ENCODE results near the gene BBLN. TPM values are rescaled to one million over a fixed set of nuclear protein-coding genes. Genes with fewer than 3 reads are reported as not detected.

BBLN gene
- total RNA-seq, 1 experiment from 2014 or later = 70.4 TPM

DNA sequence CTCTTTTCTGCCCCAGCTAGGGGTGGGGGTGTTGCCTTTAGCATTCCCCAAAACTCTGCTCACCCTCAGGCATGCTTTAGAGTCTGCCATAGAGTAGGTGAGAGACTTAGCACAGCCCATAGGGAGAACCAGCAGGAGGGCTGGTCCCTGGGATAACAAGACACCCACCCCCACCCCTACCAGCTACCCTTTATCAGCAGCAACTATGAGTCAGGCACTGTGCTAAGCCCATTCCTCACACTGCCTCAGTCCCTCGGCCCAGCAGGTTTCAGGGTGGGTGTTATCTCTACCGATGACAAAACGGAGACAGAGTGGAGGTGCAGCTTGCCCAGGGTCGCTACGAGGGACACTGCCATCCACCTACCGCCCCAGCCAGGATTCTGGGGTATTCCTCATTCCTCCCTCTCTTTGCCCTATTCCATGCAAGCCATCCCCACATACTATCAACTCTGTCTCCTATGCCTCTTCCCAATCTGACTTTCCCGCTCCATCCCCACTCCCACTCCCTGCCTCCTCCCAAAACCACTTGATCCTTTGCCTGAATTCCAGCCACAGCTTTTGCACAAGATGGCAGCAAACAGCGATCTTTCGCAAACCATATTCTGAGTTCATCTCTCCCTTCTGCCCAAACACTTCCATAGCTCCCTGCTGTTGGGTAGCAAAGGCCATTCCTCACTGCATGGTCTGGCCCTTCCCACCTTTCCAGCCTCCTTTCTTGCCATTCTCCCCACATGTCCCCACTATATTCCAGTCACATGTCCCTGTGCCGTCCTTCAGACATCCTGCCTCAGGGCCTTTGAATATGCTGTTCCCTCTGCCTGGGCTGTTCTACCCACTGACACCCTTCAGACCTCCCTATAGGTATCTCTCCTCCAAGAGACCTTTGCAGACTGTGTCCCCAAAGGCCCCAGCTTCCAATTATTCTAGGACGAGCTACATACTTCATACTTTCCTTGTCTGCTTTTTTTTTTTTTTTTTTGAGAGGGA, 26.2 kb downstream of the BBLN start:
- Mint-ChIP-seq H3K36me3 (ENCODE audit: insufficient read depth, unreplicated experiment) (peaks cover 56% of the 10 kb centered on the region), H3K4me1 (ENCODE audit: insufficient read depth, unreplicated experiment) (no peaks in the 10 kb centered on the region), H3K9me3 (ENCODE audit: unreplicated experiment) (no peaks in the 10 kb centered on the region), H3K4me3 (ENCODE audit: unreplicated experiment) (no peak overlapping the region), H3K27me3 (ENCODE audit: insufficient read depth, unreplicated experiment) (no peaks in the 10 kb centered on the region), H3K27ac (ENCODE audit: low read depth, unreplicated experiment) (no peak overlapping the region)
- BruUV-seq (replicated peaks) = no TSS peak
- CTCF ChIA-PET = interaction anchor here (0.6 to 1.4 kb wide), 2 partner anchors 11 to 109 kb away, joined by 3 read pairs; no protein-coding TSS in a partner anchor
- POLR2A ChIA-PET = no interaction called here
- DNase-seq (ENCODE audit: unreplicated experiment) = no peak
- intact Hi-C loops (cut with micrococcal nuclease) = no loop called here
- TF ChIP-seq, protein P1, sequence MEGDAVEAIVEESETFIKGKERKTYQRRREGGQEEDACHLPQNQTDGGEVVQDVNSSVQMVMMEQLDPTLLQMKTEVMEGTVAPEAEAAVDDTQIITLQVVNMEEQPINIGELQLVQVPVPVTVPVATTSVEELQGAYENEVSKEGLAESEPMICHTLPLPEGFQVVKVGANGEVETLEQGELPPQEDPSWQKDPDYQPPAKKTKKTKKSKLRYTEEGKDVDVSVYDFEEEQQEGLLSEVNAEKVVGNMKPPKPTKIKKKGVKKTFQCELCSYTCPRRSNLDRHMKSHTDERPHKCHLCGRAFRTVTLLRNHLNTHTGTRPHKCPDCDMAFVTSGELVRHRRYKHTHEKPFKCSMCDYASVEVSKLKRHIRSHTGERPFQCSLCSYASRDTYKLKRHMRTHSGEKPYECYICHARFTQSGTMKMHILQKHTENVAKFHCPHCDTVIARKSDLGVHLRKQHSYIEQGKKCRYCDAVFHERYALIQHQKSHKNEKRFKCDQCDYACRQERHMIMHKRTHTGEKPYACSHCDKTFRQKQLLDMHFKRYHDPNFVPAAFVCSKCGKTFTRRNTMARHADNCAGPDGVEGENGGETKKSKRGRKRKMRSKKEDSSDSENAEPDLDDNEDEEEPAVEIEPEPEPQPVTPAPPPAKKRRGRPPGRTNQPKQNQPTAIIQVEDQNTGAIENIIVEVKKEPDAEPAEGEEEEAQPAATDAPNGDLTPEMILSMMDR (IDR thresholded peaks at IDR 0.05; ENCODE audit: unreplicated experiment) = no peak

DNA sequence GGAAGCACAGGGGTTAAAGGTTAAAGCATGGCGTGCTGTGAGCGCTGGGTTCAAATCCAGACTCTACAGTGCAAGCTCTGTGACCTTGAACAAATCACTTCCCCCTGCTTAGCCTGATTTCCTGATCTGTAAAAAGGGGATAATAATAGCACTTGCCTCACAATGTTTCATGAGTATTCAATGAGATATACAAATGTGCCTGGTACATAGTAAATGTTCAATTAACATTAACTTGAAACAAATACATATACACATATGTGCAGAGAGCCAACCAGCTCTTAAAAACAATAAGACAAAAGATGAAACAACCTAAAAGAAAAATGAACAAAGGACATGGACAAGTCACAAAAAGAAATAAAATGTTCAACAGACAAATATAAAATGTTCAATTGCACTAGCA, 27.3 kb downstream of the BBLN start:
- Mint-ChIP-seq H3K36me3 (ENCODE audit: insufficient read depth, unreplicated experiment) (peaks cover 56% of the 10 kb centered on the region), H3K27ac (ENCODE audit: low read depth, unreplicated experiment) (no peak overlapping the region), H3K4me1 (ENCODE audit: insufficient read depth, unreplicated experiment) (peaks cover 4% of the 10 kb centered on the region), H3K9me3 (ENCODE audit: unreplicated experiment) (no peaks in the 10 kb centered on the region), H3K27me3 (ENCODE audit: insufficient read depth, unreplicated experiment) (no peaks in the 10 kb centered on the region), H3K4me3 (ENCODE audit: unreplicated experiment) (no peak overlapping the region)
- intact Hi-C loops (cut with micrococcal nuclease) = no loop called here
- CTCF ChIA-PET = interaction anchor here (0.6 kb wide), 2 partner anchors 108 to 580 kb away, joined by 3 to 5 read pairs; no protein-coding TSS in a partner anchor
- no peak for DNase-seq (ENCODE audit: unreplicated experiment)
- no TSS peak for BruUV-seq (replicated peaks)
- POLR2A ChIA-PET = interaction anchor here (0.6 to 1.1 kb wide), 2 partner anchors 10 to 15 kb away, joined by 4 read pairs; no protein-coding TSS in a partner anchor
- TF ChIP-seq, protein P1 (IDR thresholded peaks at IDR 0.05; ENCODE audit: unreplicated experiment) = no peak

DNA sequence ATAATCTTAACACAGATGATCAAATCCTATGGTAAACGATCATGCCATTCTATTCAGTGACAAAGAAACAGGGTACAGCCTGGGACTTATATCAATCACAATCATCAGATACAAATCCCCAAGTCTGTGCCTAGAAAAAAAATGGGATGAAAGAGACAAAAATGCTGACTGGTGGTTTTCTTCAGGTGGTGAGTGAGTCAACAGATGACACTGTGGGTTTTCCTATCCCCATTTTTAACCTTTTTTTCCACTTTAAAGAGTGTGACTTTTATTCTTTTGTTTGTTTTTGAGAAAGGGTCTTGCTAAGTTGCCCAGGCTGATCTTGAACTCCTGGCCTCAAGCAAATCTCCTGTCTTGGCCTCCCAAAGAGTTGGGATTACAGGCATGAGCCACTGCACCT, 28.1 kb downstream of the BBLN start:
- H3K4me1 Mint-ChIP-seq (ENCODE audit: insufficient read depth, unreplicated experiment) = peaks cover 4% of the 10 kb centered on the region
- no peak overlapping the region for H3K27ac Mint-ChIP-seq (ENCODE audit: low read depth, unreplicated experiment)
- H3K9me3 Mint-ChIP-seq (ENCODE audit: unreplicated experiment) = no peaks in the 10 kb centered on the region
- no peaks in the 10 kb centered on the region for H3K27me3 Mint-ChIP-seq (ENCODE audit: insufficient read depth, unreplicated experiment)
- no TSS peak for BruUV-seq (replicated peaks)
- intact Hi-C loops (cut with micrococcal nuclease) = no loop called here
- TF ChIP-seq, protein P1 (IDR thresholded peaks at IDR 0.05; ENCODE audit: unreplicated experiment) = no peak
- H3K36me3 Mint-ChIP-seq (ENCODE audit: insufficient read depth, unreplicated experiment) = peaks cover 48% of the 10 kb centered on the region
- POLR2A ChIA-PET = interaction anchor here (0.6 to 1.1 kb wide), 2 partner anchors 11 to 16 kb away, joined by 4 read pairs; no protein-coding TSS in a partner anchor
- no peak for DNase-seq (ENCODE audit: unreplicated experiment)
- CTCF ChIA-PET = no interaction called here
- H3K4me3 Mint-ChIP-seq (ENCODE audit: unreplicated experiment) = no peak overlapping the region

DNA sequence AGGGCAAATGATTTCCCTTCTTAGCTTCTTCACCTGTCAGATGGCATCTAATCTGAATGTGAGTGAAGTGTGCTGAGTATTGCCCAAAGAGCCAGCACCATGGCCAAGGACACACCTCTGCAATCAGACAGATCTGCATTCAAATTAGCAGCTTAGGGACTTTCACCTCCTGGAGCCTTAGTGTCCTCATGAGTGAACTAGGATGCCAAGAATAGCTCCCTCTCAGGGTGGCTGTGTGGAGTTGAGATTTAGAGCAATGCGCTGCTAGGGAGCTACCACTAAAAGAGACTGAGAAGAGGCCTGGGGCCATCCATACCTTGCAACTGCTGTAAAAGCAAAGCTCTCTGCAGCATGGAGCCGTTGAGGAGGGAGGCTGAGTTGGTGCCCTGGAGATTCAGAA, 29.9 kb downstream of the BBLN start:
- CTCF ChIA-PET = interaction anchor here (0.6 to 1.9 kb wide), 5 partner anchors 10 to 172 kb away, joined by 3 to 6 read pairs (median 3); no protein-coding TSS in a partner anchor
- intact Hi-C loops (cut with micrococcal nuclease) = loop anchor here (5.0 kb wide), 1 partner anchor 63 kb away; the partner anchor contains the start of gene PTGES2
- TF ChIP-seq, protein P1 (IDR thresholded peaks at IDR 0.05; ENCODE audit: unreplicated experiment) = no peak
- no peak for DNase-seq (ENCODE audit: unreplicated experiment)
- BruUV-seq (replicated peaks) = TSS peak; percentile 19
- Mint-ChIP-seq H3K4me1 (ENCODE audit: insufficient read depth, unreplicated experiment) (peaks cover 4% of the 10 kb centered on the region), H3K4me3 (ENCODE audit: unreplicated experiment) (peak overlapping the region; percentile 91), H3K27me3 (ENCODE audit: insufficient read depth, unreplicated experiment) (no peaks in the 10 kb centered on the region), H3K36me3 (ENCODE audit: insufficient read depth, unreplicated experiment) (peaks cover 38% of the 10 kb centered on the region), H3K9me3 (ENCODE audit: unreplicated experiment) (no peaks in the 10 kb centered on the region), H3K27ac (ENCODE audit: low read depth, unreplicated experiment) (peak overlapping the region; percentile 14)
- POLR2A ChIA-PET = interaction anchor here (0.7 to 2.0 kb wide), 8 partner anchors 13 to 342 kb away, joined by 3 to 11 read pairs (median 3); partner anchors contain the start of gene BBLN

All from MCF 10A (cell line).